Retinal pigment epithelial cell (primary cell): ENCODE data around the gene AIFM3.
"Not testable (repeated sequence)": the region's sequence is repeated elsewhere in the genome, so short reads cannot be mapped to it uniquely, and the experiment has no call there.

ENCODE experiments used
- DNase-seq: peaks from one replicate; pipeline ENCODE4 v3.0.0-alpha.2; 2010; ENCODE audit warnings: low read depth
- H3K4me3 ChIP-seq: 2 replicates; pipeline ENCODE4 v1.5.1; 2011; ENCODE audit warnings: mild to moderate bottlenecking, low read length, control low read depth, moderate library complexity
- TF ChIP-seq, protein P1 (sequence below): conservative IDR thresholded peaks from 2 replicates; pipeline ENCODE4 v1.5.1; 2011; ENCODE audit warnings: low read depth, low read length, control low read depth, inconsistent platforms

Gene AIFM3

GRCh38 chr22:20937031-20937793, 29.8 kb upstream of the AIFM3 start:
- TF ChIP-seq, protein P1, sequence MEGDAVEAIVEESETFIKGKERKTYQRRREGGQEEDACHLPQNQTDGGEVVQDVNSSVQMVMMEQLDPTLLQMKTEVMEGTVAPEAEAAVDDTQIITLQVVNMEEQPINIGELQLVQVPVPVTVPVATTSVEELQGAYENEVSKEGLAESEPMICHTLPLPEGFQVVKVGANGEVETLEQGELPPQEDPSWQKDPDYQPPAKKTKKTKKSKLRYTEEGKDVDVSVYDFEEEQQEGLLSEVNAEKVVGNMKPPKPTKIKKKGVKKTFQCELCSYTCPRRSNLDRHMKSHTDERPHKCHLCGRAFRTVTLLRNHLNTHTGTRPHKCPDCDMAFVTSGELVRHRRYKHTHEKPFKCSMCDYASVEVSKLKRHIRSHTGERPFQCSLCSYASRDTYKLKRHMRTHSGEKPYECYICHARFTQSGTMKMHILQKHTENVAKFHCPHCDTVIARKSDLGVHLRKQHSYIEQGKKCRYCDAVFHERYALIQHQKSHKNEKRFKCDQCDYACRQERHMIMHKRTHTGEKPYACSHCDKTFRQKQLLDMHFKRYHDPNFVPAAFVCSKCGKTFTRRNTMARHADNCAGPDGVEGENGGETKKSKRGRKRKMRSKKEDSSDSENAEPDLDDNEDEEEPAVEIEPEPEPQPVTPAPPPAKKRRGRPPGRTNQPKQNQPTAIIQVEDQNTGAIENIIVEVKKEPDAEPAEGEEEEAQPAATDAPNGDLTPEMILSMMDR: no peak
- no peak for DNase-seq
- H3K4me3 ChIP-seq: no peak overlapping the region

- TF ChIP-seq, protein P1: no peak
- H3K4me3 ChIP-seq: no peak overlapping the region
- no peak for DNase-seq
Measured at GRCh38 chr22:20937794-20938671, 29.0 kb upstream of the AIFM3 start.

DNA sequence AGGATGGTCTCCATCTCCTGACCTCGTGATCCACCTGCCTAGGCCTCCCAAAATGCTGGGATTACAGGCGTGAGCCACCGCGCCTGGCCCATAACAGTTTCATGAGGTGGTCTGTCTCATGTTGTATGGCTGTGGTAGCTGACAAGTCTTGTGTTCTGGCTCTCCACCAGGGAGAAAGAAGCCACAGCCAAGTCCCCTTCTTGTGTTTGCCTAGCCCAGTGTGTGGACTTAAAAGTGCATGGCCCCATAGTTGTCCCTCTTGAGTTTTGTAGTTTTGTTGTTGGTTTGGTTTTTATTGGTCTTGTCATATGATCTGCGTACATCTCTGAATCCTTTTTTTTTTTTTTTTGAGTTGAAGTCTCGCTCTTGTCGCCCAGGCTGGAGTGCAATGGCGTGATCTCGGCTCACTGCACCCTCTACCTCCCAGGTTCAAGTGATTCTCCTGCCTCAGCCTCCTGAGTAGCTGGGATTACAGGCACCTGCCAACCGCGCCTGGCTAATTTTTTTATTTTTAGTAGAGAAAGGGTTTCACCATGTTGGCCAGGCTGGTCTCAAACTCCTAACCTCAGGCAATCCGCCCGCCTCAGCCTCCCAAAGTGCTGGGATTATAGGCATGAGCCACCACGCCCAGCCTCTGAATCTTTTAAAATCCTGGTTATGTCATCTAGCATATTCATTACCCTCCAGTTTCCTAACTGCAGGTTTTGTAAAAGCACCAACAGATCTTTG, 27.4 kb upstream of the AIFM3 start:
- not testable (repeated sequence) for DNase-seq, H3K4me3 ChIP-seq

GRCh38 chr22:20940186-20940651, 26.8 kb upstream of the AIFM3 start:
- DNase-seq: no peak
- TF ChIP-seq, protein P1: no peak

GRCh38 chr22:20940904-20941385, 26.1 kb upstream of the AIFM3 start:
- H3K4me3 ChIP-seq: no peak overlapping the region

More at GRCh38 chr22:20940186-20940651, 26.8 kb upstream of the AIFM3 start:
- no peak overlapping the region for H3K4me3 ChIP-seq

GRCh38 chr22:20942203-20942902, 24.7 kb upstream of the AIFM3 start:
- DNase-seq, H3K4me3 ChIP-seq: not testable (repeated sequence)

More at GRCh38 chr22:20940904-20941385, 26.1 kb upstream of the AIFM3 start:
- TF ChIP-seq, protein P1: no peak
- DNase-seq: no peak

- TF ChIP-seq, protein P1: no peak
- no peak for DNase-seq
- H3K4me3 ChIP-seq: no peak overlapping the region
Measured at GRCh38 chr22:20943104-20943933, 23.7 kb upstream of the AIFM3 start.
